ENCODE measurements around the gene C19orf73.
"Not testable (repeated sequence)": the region's sequence is repeated elsewhere in the genome, so short reads cannot be mapped to it uniquely, and the experiment has no call there.

C19orf73 gene

DNA sequence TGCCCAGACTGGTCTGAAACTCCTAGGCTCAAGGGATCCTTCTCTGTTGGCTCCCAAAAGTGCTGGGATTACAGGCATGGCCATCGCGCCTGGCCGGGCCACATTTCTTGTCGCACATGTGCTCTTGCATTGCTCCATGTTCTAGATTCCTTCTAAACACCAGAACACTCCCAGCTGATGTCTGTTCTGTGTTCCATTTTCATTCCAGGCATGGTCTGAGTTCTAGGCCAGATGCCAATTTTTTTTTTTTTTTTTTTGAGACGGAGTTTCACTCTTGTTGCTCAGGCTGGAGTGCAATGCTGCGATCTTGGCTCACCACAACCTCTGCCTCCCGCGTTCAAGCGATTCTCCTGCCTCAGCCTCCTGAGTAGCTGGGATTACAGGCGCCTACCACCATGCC is 2.9 kb upstream of the C19orf73 start:
- not testable (repeated sequence) for DNase-seq

DNA sequence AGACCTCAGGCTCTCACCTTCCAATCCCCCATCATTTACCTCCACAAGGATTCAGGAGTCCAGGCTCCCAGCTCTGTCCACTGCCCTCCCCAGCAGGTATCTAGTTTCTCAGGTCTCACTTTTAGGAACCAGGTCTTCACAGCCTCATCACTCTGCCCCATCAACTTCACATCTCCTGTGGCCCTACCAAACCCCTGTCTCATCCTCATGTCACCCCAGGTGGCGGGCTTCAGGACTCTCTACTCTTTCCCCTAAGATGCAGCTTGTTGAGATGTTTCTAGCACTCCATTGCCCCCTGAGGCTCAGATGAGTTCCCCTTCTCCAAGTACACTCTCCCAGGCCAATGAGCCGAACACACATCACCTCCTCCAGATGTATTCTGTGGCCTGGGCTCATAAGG is 1.9 kb upstream of the C19orf73 start:
- no peak for DNase-seq

GRCh38 chr19:49120325-49120683 is 1.4 kb upstream of the C19orf73 start:
- DNase-seq: no peak

DNA sequence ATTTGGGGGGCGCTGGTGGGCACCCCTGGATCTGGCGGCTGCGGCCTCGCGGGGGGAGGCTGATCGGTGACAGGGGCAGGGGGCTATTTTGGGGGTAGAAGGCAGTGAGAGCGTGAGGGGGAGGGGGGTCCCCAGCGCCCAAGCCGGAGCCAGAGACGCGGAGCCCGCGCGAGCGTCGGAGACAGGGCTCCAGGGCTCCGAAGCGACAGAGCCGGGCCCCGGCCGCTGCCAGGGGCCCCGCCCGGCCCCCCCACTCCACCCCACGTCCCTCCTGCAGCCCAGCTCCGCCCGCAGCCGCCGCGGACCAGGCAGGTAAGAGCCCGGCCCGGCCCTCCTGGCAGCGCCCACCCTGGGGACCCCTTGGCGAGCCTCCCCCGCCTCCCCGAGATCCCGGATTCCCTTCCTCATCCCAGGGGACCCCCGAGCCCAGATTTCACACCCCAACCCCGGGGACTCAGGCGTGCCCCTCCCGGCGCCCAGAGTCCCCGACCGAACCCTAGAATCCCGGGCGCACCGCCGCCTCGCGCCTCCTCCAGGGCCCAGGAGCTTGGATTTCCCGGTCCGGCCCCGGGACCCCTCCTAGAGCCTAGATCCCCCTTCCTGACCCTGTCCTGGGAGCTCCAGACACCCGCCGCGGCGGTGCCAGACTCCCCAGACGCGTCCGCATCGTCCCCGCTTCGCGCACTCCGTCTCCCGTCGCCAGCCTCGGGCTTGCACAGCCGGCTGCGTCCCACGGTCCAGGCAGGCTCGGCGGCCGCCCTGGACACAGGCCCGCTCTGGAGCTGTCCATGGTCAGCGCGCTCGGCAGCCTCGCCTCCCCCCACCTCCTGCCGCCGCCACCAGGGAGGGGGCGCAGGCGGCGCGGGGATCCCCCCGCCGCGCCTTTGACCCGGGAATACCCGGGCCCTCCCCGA is 725 bp upstream of the C19orf73 start, which contains the start of gene PPFIA3:
Gene PPFIA3, plus strand, starts transcription at position 134 of the 914 bp plus-strand sequence. CDS start 8,330 bp downstream, outside the sequence.
- no peak for DNase-seq

GRCh38 chr19:49117677-49118564 is 1.0 kb downstream of the C19orf73 start:
- no peak for DNase-seq

GRCh38 chr19:49116544-49116943 is 2.4 kb downstream of the C19orf73 start:
- peak; percentile 7 to 35 for DNase-seq

DNA sequence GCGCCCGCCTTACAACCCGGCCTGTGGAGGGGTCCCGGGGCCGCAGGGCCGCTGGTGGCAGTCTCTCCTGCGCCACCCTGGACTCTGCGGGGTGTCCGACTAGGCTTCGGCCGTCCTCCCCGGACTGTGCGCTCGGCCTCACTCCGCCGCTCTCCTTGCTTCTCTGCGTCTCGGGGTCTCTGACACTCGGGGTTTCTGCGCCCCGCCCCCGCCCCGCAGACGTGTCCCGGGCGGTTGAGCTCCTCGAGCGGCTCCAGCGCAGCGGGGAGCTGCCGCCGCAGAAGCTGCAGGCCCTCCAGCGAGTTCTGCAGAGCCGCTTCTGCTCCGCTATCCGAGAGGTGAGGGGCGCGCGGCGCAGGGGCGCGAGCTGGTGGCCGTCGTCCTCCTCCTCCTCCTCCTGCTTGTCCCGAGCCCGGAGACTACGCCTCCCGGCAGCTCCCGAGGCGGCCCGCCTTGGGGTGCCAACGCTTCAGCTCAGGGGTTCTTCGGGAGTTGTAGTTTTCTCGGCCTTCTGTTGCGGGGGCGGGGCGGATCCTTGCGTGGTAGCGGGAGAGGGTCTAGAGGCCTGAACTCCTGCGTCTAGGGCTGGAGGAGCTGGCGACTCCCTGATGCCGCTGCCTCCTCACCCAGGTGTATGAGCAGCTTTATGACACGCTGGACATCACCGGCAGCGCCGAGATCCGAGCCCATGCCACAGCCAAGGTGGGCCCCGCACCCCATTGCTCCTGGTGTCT is 4.1 kb downstream of the C19orf73 start:
- no peak for DNase-seq

DNA sequence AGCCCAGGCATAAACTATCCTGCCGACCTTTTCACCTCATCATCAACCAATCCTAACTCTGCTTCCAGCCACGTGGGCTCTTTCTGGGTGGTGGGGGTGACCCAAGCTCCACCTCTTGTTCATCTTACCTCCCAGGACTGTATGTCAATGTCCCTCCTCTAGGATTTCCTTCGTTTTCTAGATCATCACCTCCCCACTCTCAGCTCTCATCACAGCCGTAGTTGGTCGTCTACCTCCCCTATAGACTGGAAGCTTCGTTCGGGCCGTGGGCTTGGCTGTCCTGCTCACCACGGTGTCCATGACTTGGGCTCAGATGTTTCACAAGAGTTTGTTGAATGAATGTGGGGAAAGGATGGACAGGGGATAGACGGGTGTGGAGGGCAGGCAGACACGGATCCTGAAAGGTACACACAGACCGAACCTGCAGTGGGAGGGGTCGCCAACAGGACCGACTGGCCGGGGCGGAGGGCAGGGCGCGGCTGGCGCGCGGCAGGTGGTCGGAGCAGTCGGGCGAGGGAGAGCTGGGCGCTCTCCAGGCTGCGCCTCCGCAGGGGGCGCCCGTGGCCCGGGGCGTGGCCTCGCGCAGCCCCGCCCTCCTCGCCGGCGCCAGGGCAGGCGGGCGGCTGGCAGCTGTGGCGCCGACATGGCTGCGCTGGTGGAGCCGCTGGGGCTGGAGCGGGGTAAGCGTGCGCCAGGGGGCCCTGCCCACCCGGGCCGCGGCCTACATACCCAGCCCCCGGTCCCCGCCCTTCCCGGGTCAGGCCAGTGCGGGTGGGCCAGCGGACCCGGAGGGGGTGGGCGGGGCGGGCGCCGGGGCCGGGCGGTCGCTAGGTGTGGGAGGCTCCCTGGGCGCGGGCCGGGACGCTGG is 4.9 kb downstream of the C19orf73 start, which contains the start of gene LIN7B:
Gene LIN7B, plus strand, starts transcription at position 609 of the 868 bp plus-strand sequence. Its CDS starts 35 bp downstream, at position 644.
- peak; percentile 28 to 38 for DNase-seq

DNA sequence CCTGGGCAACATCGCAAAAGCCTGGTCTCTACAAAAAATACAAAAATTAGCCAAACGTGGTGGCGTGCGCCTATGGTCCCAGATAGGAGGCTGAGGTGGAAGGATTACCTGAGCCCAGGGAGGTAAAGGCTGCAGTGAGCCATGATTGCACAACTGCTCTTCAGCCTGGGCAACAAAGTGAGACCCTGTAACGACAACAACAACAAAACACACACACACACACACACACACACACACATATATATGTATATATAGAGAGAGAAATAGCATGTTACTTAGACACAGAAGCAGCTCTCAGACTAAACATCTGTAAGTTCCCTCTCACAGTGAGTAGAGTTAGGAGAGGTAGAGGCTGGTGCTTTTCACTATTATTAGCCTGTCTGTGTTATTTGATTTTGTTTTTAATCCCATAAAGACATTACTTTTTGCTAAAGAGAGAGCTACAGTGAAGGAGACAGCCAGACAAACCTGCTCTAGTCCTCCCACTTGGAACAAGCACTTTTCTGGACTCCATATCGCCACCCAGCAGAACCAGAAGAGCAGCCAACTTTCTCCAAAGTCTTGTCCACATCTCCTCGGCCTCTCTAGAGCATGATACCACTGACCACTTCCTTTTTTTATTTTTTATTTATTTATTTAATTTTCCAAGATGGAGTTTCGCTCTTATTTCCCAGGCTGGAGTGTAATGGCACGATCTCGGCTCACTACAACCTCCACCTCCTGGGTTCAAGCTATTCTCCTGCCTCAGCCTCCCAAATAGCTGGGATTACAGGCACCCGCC is 7.5 kb downstream of the C19orf73 start:
- DNase-seq: no peak

DNA sequence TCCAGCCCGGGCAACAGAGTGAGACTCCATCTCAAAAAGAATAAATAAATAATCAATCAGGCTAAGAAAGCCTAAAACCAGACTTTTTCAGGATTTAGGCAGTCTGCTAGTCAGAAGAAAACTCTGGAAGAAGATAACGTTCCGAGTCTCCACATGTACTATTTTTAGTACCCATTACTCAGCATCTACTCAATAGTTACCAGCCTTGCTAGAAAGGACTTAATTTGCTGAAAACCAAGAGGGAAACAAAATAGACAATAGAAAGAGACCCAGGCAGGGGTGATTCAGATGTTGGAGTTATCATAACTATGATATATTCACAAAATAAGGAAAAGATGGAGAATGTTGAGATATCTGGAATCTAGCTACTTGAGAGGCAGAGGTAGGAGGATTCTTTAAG is 8.4 kb downstream of the C19orf73 start:
- DNase-seq: no peak

DNA sequence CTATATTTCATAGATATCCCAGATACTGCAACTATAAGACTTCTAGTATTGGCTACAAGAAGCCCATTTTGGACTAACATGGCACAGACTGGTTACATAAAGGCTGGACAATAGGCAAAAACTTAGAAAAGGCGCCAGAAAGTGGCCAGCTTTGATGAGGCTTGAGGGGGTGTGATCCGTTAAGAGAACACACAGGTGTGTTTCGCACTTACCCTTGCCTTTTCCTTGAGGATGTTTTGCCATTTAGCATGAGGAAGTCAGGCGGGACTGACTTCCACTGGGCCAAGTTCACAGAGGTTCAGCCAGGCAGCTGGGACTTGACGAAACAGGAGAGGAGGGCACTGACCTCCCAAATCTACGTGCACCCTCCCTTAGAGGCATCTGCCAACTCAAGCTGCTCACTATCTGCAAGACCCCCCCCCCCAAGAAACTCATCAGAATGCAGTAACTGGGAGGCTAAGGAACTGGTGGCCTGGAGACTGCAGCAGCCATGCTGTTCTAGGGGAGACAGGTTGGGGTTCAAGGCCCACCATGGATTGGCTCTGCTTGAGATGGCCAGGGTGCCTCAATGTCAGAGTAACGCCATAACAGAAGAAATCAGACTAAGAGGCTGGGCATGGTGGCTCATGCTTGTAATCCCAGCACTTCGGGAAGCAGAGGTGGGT is 9.2 kb downstream of the C19orf73 start:
- DNase-seq: no peak

- DNase-seq: no peak
These were observed 9.9 kb downstream of the C19orf73 start for GRCh38 chr19:49109051-49109450.

- DNase-seq: no peak
These were observed 11.1 kb downstream of the C19orf73 start for GRCh38 chr19:49107625-49108459.

DNA sequence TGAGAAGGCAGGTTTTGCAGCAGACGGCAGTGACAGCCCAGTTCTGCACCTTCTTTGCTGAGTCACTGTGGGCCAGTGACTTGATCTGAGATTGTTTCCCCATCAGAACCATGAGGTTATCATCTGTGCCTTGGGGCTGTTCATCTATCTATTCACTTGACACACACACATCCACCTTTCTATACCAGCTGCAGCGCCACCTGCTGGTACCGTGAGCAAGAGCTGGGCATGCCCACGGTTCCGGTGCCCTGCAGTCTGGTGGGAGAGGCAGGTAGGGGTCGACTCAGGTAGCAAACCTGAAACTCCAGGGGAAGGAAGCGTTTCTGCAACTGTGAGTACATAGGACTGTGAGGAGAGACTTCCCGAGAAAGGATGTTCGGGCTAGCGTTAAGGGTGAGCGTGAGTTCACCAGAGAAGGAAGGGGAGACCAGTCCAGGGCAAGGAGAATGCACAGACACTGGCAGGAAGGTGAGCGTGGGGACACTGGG is 12.3 kb downstream of the C19orf73 start:
- DNase-seq: peak; percentile 11 to 19

GRCh38 chr19:49104229-49104864 is 14.6 kb downstream of the C19orf73 start:
- no peak for DNase-seq

DNA sequence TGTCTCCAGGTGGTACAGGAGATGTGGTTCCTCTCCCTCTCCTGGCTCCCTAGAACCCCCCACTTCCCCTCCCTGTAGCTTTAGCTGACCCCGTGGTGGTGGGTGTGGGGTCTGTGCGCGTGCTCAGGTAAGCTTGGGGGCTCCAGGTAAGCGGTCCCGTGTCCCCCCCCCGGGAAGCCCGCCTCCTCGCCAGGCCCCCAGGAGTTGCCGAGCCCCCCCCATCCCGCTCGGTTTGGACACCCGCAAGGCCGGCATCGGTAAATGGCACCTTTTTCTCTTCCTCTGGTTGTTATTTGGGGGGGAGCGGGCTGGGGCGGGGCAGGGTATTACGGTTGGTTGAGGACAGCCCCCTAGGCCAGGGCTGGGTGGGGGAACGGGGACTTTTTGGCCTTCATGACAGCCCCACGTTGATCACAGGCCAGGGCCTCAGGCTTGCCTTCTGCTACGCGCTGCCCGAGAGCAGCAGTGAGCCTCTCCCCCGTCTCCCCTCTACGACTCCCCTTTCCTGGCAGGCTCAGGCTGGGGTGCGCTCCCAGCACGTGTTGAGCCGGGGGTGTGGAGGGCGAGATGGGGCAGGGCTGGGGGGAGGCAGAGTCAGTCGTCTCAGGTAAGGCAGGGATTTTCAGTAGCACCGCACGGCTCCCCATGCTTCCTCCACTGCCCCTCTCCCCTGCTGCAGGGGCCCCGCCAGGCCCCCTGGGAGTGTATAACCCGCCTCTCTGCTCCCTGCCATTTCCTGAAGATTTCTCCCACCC is 15.4 kb downstream of the C19orf73 start:
- no peak for DNase-seq

- no peak for DNase-seq
These were observed 16.6 kb downstream of the C19orf73 start for GRCh38 chr19:49102303-49102702.

DNA sequence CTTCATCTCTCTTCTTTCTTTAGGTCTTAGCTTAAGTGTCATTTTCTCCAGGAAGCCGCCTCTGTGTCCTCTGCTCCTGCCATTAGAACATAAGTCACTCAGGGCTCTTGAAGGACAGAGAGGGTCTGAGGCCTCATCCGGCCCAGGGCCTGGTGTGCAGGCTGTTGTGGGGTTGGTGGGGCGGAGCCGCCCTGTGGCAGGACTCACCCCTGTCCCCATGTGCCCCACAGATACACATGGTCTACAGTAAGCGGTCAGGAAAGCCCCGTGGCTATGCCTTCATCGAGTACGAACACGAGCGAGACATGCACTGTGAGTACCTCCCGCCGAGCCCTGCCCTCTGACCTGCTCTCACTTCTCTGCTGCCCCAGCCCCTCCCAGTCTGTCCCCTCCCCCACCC is 17.8 kb downstream of the C19orf73 start:
- no peak for DNase-seq
